Bronchial epithelial cell (primary cell): ENCODE measurements around the gene CGNL1. TPM values are rescaled to one million over a fixed set of nuclear protein-coding genes. Genes with fewer than 3 reads are reported as not detected.

Experiments
- DNase-seq: peaks from one replicate; pipeline ENCODE4 v3.0.0-alpha.2; 2010; ENCODE audit warnings: low read depth
- FAIRE-seq: peaks from 2 replicates; lab custom pipeline; 2011; peaks lifted over from hg19 to GRCh38; lab: Jason Lieb, UNC
- H3K27me3 ChIP-seq: 2 replicates; pipeline ENCODE4 v1.5.1; 2011; ENCODE audit warnings: low read length; ENCODE audit not compliant: control insufficient read depth, insufficient read depth
- H3K36me3 ChIP-seq: 2 replicates; pipeline ENCODE4 v1.5.1; 2011; ENCODE audit warnings: low read length; ENCODE audit not compliant: control insufficient read depth, insufficient read depth
- H3K4me3 ChIP-seq: 2 replicates; pipeline ENCODE4 v1.5.1; 2011; ENCODE audit warnings: mild to moderate bottlenecking, low read depth, low read length, control low read depth
- total RNA-seq: library from RNA; depleted of rRNA; stranded (reverse); fragments of >200 nt; gene quantifications from 2 replicates; pipeline ENCODE4 v1.2.1, GENCODE V29; 2014
- TF ChIP-seq, protein P1 (sequence below): IDR thresholded peaks from 2 replicates; pipeline ENCODE4 v1.5.1; 2011; ENCODE audit warnings: mild to moderate bottlenecking, moderate library complexity, low read length, control low read depth, inconsistent platforms; ENCODE audit not compliant: insufficient read depth, severe bottlenecking

CGNL1 gene
- total RNA-seq, 1 donor from 2014 or later: 0.53 TPM

DNA sequence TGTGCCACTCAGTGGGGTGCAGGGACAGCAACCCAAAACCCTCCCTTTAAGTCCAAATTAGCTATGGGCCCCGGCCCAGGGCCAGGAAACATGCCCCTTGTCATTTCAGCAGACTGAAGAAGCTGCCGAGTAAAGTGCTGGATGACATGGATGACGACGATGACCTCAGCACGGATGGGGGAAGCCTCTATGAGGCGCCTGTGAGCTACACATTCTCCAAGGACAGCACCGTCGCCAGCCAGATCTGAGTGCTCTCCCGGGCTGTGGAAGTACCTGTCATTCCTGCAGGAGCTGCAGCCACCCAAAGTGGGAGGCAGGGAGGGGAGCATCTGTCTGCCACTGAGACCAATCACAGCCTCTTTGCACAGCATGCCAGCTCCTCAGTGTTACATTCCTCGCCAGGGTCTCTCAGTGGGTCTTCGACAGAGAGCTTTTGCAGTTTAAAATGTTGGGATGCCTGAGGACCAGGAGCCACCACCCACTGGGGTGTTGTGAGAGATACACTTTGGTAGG is 171.0 kb downstream of the CGNL1 start:
- FAIRE-seq: no peak
- TF ChIP-seq, protein P1, sequence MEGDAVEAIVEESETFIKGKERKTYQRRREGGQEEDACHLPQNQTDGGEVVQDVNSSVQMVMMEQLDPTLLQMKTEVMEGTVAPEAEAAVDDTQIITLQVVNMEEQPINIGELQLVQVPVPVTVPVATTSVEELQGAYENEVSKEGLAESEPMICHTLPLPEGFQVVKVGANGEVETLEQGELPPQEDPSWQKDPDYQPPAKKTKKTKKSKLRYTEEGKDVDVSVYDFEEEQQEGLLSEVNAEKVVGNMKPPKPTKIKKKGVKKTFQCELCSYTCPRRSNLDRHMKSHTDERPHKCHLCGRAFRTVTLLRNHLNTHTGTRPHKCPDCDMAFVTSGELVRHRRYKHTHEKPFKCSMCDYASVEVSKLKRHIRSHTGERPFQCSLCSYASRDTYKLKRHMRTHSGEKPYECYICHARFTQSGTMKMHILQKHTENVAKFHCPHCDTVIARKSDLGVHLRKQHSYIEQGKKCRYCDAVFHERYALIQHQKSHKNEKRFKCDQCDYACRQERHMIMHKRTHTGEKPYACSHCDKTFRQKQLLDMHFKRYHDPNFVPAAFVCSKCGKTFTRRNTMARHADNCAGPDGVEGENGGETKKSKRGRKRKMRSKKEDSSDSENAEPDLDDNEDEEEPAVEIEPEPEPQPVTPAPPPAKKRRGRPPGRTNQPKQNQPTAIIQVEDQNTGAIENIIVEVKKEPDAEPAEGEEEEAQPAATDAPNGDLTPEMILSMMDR: no peak
- no peak for DNase-seq
- peaks cover 1% of the 10 kb centered on the region for H3K27me3 ChIP-seq
- no peaks in the 10 kb centered on the region for H3K36me3 ChIP-seq
- no peak overlapping the region for H3K4me3 ChIP-seq

GRCh38 chr15:57548351-57548750 is 172.0 kb downstream of the CGNL1 start:
- TF ChIP-seq, protein P1: no peak
- H3K27me3 ChIP-seq: peaks cover 1% of the 10 kb centered on the region
- FAIRE-seq: no peak

DNA sequence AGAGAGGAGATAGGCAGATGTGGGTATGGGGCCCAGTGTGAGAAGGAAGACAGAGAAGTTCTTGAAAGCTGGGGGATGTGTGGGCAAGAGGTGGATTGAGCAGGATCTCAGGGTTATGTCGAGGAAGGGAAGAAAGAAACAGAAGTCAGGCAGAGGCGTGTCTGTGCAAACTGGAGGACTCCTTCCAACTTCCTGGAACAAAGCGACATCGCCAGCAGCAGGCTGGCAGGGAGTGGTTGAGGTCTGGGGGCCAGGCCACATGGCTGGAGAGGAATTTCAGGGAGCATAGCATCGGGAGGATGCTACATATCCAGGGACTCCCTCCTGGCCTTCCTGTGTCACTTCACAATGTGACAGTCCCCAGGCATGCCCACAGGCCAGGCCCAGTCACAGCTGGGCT is 172.5 kb downstream of the CGNL1 start:
- FAIRE-seq: peak; percentile 13
- TF ChIP-seq, protein P1: no peak
- peaks cover 1% of the 10 kb centered on the region for H3K27me3 ChIP-seq
- no peak for DNase-seq
- no peaks in the 10 kb centered on the region for H3K36me3 ChIP-seq
- H3K4me3 ChIP-seq: no peak overlapping the region

More at GRCh38 chr15:57548351-57548750, 172.0 kb downstream of the CGNL1 start:
- DNase-seq: no peak
- H3K36me3 ChIP-seq: no peaks in the 10 kb centered on the region
- no peak overlapping the region for H3K4me3 ChIP-seq

- TF ChIP-seq, protein P1: no peak
- FAIRE-seq (no peak), DNase-seq (no peak)
- no peaks in the 10 kb centered on the region for H3K36me3 ChIP-seq
- no peak overlapping the region for H3K4me3 ChIP-seq
- peaks cover 1% of the 10 kb centered on the region for H3K27me3 ChIP-seq
Observed at GRCh38 chr15:57549935-57550334, 173.6 kb downstream of the CGNL1 start.

DNA sequence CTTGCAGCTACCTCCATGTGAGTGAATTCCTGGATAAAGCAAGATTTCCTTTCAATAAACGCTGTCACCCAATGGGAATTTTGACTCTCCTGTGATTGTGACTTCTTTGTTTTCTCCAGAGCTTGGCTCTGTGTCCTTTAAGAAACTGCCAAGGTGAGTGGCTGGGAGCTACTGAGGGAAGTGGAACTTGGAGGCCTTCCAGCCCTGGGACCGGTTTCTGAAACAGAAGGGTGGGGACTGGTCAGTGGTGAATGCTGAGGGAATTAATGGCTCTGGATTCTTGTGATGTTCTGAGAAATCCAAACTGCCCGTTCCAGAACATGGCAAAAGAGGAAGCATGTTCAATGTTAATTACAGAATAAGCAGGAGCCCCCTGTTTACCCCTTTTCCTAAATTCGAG is 174.3 kb downstream of the CGNL1 start:
- TF ChIP-seq, protein P1: no peak
- FAIRE-seq: no peak
- peak; percentile 13 for DNase-seq
- Histone ChIP-seq H3K36me3 (no peaks in the 10 kb centered on the region), H3K27me3 (peaks cover 1% of the 10 kb centered on the region), H3K4me3 (no peak overlapping the region)
